Cortex of kidney (tissue), 1 donor: ENCODE results near the gene TCP11X1.
"Not testable (repeated sequence)": the region's sequence is repeated elsewhere in the genome, so short reads cannot be mapped to it uniquely, and the experiment has no call there.

Source experiments
- DNase-seq: peaks from one replicate; lab custom pipeline; 2025; lab: John Stamatoyannopoulos, UW

TCP11X1 gene

DNA sequence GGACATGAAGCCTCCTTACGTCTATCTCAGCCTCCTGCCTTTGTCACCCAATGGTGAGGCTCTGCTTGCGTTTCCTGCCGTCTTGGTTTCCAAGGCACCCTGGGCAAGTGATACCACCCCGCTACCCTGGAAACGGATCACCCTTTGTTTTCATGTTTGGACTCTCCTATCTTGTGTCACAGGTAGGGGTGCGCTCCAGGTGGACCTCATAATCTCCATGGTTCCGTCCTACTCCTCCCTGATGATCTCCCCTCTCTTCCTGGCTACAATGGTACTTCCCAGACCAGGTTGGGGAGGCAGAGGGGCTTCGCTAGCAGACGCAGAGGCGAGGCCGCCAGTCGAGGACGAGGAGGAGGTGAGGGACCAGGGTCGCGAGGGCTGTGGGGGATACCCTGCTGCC, at the start of gene TCP11X1:
Gene TCP11X1, plus strand, starts transcription at position 316 of the 400 bp plus-strand sequence.
- not testable (repeated sequence) for DNase-seq

DNA sequence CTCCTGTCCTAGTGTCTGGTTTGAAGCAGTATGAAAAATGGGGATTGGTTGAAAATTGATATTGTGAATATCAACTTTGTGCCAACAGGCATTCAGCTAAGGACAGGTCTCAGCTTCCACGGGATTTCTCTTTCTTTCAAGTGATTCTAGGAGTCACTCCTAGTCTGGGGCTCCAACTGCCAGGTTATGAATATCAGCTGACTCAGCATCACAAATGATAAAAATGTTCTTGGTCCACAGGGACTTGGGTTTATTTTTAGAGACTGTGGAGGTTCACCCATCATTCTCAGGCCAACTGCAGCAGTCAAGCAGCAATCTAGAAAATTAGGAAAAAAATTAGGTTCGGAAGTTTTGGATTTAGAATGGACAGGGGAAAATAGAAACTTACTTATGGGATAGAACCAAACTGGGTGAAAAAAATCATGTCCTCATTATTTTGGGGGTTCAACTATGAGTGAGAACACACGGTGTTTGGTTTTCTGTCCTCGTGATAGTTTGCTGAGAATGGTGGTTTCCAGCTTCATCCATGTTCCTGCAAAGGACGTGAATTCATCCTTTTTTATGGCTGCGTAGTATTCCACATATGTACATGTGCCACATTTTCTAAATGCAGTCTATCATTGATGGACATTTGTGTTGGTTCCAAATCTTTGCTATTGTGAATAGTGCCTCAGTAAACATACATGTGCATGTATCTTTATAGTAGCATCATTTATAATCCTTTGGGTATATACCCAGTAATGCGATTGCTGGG, 29.0 kb upstream of the TCP11X1 start:
- no peak for DNase-seq

DNA sequence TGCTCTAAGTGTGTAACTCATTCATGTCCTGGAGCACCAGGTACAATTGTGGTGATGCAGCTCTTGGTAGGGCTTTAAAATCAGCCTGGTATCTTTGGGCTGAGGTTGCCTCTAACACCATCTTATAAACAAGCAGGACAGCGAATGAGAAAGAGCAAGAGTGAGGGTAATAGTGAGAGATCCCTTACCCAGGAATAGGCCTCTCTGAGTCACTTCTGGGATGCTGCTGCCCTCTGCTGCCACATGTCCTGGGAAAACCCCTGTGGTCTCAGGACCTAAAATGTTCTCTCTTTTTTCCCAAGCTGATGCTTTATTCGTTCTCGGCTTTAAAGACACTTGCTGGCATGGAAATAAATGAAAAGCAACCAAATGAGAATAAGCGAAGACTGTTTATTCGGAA, 7.2 kb upstream of the TCP11X1 start:
- not testable (repeated sequence) for DNase-seq

DNA sequence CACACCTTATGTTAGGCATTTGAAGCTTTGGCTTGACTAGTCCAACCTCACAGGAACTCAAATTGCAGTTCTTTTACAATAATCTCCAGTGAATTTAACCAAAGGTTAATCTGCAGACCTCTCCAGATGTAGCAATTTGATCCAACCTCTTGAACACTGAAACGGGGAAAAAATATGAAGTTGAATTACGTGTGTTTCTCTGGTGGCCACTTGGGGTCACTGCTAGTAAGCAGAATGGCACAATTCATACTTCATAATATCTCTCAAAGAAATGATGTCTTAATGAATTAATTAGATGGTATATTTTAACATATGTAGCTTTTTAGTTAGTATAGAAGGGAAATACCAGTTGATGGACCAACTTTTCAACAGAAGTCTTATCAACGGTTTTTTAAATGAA, 1.4 kb downstream of the TCP11X1 start:
- DNase-seq = not testable (repeated sequence)

DNA sequence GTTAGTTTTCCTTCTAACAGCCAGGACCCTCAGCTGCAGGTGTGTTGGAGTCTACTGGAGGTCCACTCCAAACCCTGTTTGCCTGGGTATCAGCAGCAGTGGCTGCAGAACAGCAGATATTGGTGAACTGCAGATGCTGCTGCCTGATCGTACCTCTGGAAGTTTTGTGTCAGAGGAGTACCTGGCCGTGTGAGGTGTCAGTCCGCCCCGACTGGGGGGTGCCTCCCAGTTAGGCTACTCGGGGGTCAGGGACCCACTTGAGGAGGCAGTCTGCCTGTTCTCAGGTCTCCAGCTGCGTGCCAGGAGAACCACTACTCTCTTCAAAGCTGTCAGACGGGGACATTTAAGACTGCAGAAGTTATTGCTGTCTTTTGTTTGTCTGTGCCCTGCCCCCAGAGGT, 20.6 kb downstream of the TCP11X1 start:
- DNase-seq = not testable (repeated sequence)

DNA sequence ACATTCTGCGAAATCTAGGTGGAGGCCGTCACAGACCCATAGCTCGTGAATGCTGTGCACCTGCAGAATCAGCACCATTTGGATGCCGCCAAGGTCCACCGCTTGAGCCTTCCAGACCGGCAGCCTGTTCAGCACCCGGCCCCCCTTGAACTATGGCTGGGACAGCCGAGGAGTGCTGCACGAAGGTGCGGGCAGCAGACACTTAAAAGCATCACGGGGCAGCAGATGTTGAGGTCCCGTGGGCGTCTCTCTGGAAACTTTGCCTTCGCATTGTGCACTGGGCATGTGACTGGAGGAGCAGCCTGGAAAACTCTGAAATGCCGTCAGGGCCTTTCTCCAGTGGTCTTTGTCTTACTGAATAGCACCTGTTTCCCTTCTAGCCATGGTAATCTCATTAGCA, 25.2 kb downstream of the TCP11X1 start:
- DNase-seq = not testable (repeated sequence)

DNA sequence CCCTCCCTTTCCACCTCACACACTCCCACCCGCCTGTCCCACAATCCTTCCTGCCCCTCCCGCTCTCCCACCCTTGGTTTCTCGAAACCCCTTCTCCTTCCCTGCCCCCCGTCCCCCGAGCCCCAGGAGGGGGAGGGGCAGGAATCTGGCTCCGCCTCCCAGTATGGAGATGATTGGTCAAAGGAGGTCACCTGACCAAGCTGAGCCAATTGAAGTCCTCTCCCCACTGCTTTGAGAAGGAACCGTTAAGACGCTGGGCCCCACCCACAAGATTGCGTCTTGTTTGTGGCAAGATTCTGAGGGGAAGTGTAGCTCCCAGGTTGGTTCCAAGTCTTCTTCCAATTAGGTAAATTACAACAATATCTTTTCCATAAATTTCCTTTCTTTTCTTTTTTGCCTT, 31.8 kb downstream of the TCP11X1 start, which contains the start of gene NXF2:
Gene NXF2, plus strand, starts transcription at position 275 of the 400 bp plus-strand sequence. CDS start 59,912 bp downstream, outside the sequence.
- DNase-seq = not testable (repeated sequence)

DNA sequence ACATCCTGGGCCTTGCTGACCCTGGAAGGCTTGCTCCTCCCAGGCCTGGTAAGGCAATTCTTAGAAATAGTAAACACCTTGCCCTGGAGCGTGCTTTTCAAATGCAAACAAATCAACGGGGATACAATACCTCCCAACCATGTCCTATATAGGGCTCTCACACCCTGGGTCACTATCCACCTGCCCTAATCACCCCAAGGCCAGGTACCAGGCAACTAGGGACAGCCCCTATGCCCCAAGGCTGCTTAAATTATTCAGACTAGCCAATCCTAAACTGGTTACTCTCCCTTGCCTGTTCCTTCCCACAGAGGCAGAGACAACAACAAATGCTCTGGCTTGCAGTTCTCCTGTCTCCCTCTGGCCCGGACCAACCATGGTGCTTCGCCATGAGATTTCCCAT, 57.1 kb downstream of the TCP11X1 start:
- DNase-seq = not testable (repeated sequence)
